GM18861 (cell line): ENCODE data around the gene ZNF549.
"Not testable (repeated sequence)": the region's sequence is repeated elsewhere in the genome, so short reads cannot be mapped to it uniquely, and the experiment has no call there.

Source experiments
- ATAC-seq: cut with Tn5 transposase; IDR thresholded peaks from one replicate; pipeline ENCODE4 v1.9.1; 2021; ENCODE audit not compliant: unreplicated experiment

Gene ZNF549

DNA sequence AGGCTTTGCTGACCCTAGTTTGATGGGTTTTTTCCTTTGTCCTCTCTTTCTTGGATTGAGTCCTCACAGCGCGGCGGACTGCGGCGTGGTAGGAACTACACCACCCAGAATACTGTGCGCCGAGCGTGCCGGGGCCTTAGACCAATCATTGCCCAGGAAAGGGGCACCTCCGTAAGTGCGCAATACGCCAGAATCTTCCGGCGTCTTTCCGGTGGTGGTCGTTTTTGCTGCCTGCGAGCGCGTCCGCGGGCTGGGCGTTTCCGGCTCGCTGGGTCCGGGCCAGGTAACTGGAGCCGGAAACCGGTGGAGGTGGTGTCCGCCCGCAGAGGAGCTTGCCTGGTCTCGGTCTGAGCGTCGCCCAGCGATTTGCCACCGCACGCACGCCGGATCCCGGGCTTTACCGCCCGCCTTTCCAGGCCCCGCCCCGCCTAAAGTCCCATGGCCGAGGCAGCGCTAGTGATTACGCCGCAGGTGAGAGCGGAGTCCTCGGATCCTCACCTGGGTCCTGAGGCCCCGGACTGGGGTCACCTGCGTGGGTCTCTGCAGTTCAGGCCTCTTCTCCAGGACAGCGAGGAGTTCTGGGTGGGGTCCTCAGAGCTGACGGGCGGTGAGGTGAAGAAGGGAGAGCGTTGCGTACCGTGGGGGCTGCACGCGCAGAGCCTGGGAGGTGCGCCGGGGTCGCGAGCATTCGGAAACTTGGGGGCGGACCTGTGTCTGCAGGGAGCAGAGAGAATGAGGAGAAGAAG lies at the start of gene ZNF549:
Gene ZNF549 (plus strand): TSS at position 221 of the 746 bp plus-strand sequence. CDS start 218 bp downstream, at position 439.
- ATAC-seq, result peak; percentile 95

DNA sequence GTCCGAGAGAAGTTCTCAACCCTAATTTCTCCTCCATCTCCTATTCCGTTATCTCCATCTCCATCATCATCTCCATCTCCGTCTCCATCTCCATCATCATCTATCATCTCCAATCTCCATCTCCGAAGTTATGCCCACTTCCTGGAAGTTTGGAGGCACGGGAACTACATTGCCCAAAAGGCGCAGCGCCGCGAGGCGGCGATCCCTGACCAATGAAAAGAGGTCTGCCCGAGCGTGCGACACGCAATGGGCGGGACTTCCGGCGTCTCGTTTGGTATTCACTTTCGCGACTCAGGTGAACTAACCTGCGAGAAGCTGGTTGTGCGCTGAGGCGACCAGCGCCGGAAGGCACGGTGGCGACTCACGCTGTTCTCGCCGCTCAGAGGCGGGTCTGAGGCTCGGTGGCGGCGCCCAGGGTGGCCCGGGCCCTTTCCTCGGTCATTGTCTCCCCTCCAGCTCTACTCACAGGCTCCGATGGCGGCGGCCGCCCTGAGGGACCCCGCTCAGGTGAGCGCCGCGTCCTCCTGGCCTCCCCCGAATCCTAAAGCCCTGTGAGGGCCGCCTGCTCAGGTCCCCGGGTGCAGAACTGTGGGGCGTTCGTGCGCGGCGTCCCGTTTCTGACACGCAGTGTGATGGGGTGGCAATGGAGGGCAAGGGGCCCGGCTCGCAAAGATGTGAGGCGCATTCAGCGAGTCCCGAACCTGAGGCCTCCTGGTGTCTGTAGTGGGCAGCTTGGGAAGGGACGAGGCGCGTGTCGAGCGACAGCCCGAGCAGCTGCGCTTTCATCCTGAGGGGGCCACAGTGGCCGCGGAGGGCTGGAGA lies 39.5 kb upstream of the ZNF549 start, which contains the start of gene ZNF419:
Gene ZNF419 (plus strand): TSS at position 274 of the 822 bp plus-strand sequence. CDS start 201 bp downstream, at position 475.
- peak; percentile 92 for ATAC-seq

DNA sequence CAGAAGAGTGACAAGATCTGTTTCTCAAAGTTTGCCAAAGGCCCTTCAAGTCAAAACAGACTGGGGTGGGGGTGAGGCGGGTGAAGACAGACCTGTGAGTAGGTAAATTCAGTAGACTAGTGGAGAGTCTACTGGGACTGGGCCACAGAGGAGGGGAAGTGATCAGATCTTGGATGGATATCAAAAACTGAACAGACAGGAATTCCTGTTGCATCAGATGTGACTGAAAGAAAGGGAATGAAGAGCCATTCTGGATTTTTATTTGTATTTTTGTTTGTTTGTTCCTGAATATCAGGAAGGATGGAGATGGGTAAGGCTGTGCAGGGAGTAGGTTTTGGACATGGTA lies 38.9 kb upstream of the ZNF549 start:
- not testable (repeated sequence) for ATAC-seq

DNA sequence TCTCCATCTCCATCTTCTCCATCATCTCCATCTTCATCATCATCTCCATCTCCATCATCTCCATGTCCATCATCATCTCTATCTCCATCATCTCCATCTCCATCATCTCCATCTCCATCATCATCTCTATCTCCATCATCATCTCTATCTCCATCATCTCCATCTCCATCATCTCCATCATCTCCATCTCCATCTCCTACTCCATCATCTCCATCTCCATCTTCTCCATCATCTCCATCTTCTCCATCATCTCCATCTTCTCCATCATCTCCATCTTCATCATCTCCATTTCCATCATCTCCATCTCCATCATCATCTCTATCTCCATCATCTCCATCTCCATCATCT lies 27.9 kb upstream of the ZNF549 start:
- ATAC-seq, result not testable (repeated sequence)

DNA sequence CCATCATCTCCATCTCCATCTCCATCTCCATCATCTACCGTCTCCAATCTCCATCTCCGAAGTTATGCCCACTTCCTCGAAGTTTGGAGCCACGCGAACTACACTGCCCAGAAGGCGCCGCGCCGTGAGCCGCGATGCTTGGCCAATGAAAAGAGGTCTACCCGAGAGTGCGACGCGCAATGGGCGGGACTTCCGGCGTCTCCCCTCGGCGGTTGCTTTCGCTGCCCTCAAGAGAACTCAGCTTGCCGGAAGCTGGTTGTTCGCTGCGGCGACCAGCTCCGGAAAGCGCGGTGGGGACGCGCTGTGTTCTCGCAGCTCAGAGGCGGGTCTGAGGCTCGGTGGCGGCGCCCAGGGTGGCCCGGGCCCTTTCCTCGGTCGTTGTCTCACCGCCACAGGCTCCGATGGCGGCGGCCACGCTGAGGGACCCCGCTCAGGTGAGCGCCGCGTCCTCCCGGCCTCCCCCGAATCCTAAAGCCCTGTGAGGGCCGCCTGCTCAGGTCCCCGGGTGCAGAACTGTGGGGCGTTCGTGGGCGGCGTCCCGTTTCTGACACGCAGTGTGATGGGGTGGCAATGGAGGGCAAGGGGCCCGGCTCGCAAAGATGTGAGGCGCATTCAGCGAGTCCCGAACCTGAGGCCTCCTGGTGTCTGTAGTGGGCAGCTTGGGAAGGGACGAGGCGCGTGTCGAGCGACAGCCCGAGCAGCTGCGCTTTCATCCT lies 27.3 kb upstream of the ZNF549 start, which contains the start of gene ZNF773:
Gene ZNF773 (plus strand): TSS at position 259 of the 716 bp plus-strand sequence. CDS start 143 bp downstream, at position 402.
- peak; percentile 93 for ATAC-seq

DNA sequence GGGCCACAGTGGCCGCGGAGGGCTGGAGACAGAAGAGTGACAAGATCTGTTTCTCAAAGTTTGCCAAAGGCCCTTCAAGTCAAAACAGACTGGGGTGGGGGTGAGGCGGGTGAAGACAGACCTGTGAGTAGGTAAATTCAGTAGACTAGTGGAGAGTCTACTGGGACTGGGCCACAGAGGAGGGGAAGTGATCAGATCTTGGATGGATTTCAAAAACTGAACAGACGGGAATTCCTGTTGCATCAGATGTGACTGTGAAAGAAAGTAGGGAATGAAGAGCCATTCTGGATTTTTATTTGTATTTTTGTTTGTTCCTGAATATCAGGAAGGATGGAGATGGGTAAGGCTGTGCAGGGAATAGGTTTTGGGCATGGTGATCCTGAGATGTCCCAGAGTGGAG lies 26.8 kb upstream of the ZNF549 start:
- not testable (repeated sequence) for ATAC-seq

DNA sequence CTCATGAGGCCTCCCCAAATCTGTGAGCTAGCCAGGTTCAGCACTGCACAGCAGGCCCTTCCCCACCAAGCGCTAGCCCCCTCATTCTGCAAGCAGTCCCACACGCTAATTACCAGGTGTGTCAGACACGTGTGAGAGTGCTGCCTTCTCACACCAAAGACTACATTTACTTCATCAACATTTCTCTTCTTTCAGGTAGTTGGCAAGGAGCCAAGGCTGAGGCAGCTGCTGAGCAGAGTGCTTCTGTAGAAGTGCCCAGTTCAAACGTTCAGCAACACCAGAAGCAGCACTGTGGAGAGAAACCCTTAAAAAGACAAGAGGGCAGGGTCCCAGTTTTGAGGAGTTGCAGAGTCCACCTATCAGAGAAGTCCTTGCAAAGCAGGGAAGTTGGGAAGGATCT lies 21.0 kb upstream of the ZNF549 start:
- ATAC-seq, result no peak

DNA sequence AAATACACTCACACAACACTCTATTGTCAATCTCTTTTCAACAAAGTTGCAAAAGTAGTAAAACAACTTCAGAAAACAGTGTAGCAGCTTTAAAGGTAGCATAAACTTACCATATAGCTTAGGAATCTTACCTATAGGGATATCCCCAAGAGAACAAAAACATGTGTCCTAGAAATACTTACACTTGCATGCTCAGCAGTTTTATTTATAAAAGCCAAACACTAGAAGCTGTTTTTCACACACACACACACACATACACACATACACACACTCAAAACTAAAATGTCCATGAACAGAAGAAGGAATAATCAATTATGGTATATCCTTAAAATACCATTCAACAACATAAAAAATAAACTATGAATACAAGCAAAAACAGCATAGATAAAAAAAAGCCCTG lies 15.7 kb upstream of the ZNF549 start:
- ATAC-seq, result no peak

DNA sequence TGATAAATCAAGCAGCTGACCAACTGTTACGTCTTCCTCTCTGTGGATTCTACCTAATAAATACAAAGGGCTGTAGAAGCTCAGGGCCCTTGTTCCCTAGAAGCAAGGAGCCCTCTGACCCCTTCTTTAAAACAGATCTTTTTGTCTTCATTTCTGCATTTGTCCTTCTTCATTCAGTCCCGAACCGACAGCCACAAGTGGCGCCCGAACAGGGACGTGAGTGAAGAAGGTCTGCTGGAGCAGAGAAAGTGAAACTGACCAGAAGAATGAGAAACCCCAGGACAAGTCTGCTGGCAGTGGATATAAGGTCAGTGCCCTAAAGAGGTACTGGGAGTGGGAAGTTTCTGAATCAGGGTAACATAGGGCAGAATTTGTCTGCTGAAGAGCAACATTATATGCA lies 14.3 kb upstream of the ZNF549 start:
- ATAC-seq, result no peak

DNA sequence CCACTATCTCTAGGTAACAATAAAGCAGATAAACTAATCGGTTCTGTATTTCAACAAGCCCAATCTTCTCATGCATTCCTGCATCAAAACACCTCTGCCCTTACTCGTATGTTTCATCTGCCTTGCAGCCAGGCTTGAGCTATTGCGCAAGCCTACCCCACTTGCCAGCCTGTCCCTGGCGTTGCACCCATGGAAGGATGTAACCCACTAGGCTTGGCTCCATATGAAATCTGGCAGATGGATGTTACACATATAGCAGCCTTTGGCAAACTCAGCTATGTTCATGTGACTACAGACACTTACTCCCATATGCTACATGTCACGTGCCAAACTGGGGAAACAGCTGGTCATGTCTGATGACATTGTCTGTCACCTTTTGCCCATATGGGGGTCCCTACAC lies 11.9 kb upstream of the ZNF549 start:
- ATAC-seq, result no peak

DNA sequence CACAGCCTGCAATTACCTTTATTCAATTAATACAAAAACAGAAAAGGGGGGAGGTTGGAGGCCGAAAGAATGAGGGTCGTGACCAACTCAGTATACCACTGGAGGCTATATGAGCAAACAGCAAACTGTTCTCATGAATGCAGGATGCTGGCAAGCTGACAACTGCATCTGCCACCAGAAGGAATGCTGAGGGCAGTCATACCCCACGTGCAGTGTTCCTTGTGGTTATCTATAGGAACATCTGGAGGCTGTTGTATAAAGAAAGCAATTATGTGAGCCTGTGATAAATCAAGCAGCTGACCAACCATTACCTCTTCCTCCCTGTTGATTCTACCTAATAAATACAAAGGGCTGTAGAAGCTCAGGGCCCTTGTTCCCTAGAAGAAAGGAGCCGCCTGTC lies 9.1 kb upstream of the ZNF549 start:
- not testable (repeated sequence) for ATAC-seq

DNA sequence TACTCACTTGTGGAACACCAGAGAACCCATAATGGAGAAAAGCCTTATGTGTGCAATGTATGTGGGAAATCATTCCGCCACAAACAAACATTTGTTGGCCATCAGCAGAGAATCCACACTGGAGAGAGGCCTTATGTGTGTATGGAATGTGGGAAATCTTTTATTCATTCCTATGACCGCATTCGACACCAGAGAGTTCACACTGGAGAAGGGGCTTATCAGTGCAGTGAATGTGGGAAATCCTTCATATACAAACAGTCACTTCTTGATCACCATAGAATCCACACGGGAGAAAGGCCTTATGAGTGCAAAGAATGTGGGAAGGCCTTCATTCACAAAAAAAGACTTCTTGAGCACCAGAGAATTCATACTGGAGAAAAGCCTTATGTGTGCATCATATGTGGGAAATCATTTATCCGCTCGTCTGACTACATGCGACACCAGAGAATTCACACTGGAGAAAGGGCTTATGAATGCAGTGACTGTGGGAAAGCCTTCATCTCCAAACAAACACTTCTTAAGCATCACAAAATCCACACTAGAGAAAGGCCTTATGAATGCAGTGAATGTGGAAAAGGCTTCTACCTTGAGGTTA lies 10.9 kb downstream of the ZNF549 start:
- ATAC-seq, result no peak

DNA sequence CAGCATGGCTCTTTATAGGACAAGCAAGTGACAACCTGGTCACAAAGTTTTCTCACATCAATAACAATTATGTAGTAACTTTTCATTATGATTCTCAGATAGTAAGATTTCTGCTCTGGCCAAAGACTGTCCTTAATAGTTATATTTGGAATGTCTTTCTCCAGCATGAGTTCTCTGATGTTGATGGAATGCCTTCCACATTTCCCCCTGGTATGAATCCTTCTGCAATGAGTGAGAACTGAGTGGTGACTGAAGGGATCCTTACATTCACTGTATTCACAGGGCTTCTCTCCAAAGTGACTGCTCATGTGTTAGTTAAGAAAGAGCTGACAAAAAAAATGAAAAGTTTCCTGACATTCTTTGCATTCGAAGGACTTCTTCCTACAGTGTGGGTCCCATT lies 19.4 kb downstream of the ZNF549 start:
- no peak for ATAC-seq

DNA sequence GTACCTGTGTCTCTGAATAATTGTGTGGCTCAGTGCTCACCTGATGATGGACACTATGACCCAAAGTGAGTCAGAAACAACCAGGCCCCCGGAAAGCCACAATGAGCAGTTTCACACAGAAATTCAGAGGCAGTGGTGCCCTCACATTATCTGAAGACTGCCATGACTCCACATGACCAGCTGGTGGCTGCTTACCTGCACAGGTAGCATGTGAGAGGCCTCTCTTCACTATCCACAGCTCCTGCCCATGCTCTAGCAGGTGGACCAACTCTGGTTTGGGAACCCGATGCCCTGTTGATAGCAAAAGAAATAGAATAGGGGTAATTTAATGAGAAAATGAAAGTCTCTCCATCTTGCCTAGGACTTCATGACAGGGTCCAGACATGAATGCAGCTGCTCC lies 25.3 kb downstream of the ZNF549 start:
- no peak for ATAC-seq

DNA sequence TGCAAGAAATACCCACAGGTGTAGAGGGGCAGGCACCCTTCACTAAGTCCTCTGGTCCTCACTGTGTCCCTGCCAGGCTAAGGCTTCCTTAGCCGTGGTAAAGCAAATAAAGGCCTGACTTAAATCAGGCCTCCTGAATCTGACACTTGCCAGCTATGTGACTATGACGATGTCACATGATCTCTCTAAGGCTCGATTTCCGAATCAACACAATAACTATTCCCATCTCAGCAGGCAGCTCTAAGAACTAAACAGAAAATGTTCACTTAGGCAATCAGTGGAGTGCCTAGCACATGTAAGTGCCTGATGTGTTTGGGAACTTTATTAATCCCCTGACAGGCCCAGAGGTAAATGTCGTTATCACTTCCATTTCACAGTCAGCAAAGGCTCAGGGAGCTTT lies 30.5 kb downstream of the ZNF549 start:
- ATAC-seq, result no peak

DNA sequence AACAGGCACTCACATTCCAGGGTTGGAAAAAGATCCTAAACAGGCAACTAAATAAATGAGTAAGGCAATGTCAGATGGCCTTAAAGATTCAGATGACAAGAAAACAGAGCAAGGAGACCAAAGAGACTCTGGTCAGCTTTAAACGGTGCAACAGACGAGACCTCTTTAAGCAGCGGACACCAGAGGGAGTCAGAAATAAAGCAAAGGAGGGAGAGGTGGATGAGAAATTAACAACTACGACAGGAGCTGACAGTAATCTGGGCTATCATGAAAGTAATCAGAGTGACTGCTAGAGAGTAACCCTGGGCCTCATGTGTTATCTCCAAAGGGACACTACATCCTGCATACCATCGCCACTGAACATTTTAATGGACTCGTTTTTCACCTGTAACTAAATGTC lies 31.4 kb downstream of the ZNF549 start:
- ATAC-seq, result no peak

DNA sequence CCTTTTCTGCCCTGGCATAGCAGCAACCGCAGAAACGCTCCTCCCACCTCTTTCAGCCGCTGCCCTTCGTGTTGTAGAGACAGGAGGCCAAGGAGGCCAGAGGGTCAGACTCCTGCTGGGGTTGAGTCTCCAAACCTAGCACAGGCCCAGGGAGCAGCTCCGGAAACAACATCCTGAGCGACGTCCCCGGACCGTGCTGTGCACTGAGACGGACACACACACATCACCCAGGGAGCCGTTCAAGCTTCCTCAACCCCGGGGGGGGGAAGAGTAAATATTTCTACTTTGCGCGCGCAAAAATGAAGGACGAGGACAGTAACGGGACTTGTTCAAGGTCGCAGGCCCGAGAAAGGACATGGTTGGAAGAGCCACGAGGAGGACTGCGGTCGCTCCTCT lies 31.9 kb downstream of the ZNF549 start:
- no peak for ATAC-seq

DNA sequence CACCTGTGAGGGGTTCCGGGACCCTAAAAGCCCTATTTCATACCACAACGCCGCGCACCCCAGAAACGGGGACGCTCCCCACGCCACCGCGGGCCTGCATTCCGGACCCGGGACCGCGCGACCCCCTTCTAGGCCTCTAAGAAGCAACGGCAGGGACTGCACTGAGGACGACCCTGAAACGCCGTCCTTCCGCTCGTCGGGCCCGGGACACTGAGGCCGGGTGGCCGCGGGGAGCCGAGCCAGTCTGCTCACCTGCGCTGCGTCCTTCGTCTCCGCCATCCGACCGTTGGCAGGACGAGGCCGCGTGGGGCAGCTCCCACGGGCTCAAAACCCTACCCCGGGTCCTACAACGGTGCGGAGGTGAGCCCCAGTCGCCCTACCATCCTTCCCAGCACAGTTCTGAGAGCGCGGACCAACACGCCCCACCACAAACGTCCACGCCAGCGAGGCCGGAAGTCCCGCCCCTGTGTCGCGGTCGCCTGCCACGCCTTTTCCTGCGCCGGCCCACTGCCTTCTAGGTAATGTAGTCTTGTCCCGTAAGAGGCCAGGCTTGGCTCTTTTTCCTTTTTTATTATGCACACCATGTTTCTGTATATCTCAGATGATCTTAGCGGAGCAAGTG lies 32.4 kb downstream of the ZNF549 start, which contains the start of gene ZNF550:
Gene ZNF550 (minus strand): TSS at position 460 of the 622 bp plus-strand sequence. CDS start 181 bp downstream, at position 279.
- peak; percentile 80 for ATAC-seq

DNA sequence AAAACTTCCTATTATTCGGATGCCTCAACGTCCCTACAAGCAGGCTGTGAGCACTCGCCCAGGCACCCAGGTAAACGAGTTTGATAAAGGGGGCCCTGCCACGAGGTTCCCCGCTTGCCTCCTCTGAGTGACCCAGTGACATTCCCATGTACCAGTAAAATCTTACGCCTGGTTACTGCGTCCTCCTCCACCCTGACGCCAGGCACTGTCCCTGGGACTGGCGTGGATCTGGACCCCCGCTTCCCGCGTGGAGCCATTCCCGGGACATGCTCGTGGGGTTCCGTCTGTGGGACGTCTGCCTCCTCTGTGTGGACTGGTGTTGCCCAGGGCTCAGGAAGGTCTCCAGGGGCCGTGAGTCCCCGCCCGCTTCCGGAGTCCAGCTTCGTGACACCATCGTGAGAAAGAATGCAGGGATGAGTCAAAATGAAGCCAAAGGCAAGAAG lies 32.9 kb downstream of the ZNF549 start:
- ATAC-seq, result peak; percentile 4

DNA sequence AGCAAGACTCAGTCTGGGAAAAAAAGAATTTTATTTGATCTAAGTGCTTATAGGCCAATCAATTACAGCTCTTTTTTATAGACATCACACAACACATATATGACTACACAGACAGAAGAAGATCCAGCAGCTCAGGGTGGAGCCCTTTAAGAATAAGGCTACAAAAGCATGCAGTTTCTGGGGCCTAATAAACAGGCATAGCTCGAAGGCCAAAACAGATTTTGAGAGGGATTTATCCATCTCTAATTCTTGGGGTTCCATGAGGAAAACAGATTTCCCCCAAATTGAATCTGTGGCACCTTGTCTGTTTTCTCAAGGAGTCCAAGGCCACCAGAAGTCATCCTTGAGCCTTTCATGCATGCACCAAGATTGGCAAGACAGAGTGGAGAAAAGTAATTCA lies 36.4 kb downstream of the ZNF549 start:
- no peak for ATAC-seq
